Body of pancreas (tissue), 4 donors: ENCODE results near the gene WDR5.

Experiments used
- CTCF ChIP-seq, 7 experiments: fragments of 450-650 bp in 4 of 7; fragments of 200-600 bp in 3 of 7; sonication (generic) in 3 of 7; IDR thresholded peaks; one replicate each; pipeline ENCODE4 v1.5.1; 2016 to 2019; ENCODE audit warnings: antibody characterized with exemption in 7 of 7
- POLR2A ChIP-seq, 3 donors: fragments of 450-650 bp; IDR thresholded peaks; one replicate each; pipeline ENCODE4 v1.6.1; 2016; ENCODE audit warnings: antibody characterized with exemption in 3 of 3, mild to moderate bottlenecking in 2 of 3

- TF ChIP-seq CTCF (IDR thresholded peaks at IDR 0.05): no peak
- TF ChIP-seq POLR2A (IDR thresholded peaks at IDR 0.05): no peak
Measured at GRCh38 chr9:134156564-134157377, 20.9 kb downstream of the WDR5 start.
